ENCODE measurements around the gene RXYLT1.
"Not testable (repeated sequence)": the region's sequence is repeated elsewhere in the genome, so short reads cannot be mapped to it uniquely, and the experiment has no call there.

The RXYLT1 gene

DNA sequence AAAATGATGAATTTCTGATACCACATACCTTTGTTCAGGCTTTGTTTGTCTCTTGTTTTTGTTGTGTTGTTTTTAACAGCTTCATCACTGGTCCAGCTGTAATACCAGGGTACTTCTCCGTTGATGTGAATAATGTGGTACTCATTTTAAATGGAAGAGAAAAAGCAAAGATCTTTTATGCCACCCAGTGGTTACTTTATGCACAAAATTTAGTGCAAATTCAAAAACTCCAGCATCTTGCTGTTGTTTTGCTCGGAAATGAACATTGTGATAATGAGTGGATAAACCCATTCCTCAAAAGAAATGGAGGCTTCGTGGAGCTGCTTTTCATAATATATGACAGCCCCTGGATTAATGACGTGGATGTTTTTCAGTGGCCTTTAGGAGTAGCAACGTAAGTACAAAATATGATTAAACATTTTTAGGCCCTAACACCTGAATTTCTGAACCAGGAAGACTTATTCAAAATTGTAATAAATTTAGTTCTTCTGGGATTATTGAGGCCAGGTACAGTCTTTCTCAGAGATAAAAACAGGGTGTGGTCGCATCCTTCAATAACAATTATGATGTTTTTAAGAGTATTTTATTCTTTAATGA lies 22.4 kb downstream of the RXYLT1 start:
- no peak for DNase-seq (ENCODE audit: low read depth in 2 of 2)

DNA sequence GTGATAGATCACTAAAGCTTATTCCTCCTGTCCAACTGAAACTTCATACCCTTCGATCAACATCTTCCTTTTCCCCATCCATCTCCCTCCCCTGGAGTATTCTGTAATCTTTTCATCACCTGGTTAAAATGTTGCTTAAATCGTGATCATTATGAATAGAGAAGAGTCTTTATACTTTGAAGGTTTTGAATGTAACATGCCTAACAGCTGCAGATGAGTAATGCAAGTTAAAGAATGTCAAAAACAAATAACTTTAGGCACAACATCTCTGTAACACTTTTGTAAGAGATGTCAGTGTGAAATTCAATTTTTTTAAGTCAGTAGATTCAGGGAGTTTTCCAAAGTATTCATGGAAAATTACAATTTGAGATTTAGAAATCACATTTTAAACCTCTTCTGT lies 25.0 kb downstream of the RXYLT1 start:
- no peak for DNase-seq (ENCODE audit: low read depth in 2 of 2)

DNA sequence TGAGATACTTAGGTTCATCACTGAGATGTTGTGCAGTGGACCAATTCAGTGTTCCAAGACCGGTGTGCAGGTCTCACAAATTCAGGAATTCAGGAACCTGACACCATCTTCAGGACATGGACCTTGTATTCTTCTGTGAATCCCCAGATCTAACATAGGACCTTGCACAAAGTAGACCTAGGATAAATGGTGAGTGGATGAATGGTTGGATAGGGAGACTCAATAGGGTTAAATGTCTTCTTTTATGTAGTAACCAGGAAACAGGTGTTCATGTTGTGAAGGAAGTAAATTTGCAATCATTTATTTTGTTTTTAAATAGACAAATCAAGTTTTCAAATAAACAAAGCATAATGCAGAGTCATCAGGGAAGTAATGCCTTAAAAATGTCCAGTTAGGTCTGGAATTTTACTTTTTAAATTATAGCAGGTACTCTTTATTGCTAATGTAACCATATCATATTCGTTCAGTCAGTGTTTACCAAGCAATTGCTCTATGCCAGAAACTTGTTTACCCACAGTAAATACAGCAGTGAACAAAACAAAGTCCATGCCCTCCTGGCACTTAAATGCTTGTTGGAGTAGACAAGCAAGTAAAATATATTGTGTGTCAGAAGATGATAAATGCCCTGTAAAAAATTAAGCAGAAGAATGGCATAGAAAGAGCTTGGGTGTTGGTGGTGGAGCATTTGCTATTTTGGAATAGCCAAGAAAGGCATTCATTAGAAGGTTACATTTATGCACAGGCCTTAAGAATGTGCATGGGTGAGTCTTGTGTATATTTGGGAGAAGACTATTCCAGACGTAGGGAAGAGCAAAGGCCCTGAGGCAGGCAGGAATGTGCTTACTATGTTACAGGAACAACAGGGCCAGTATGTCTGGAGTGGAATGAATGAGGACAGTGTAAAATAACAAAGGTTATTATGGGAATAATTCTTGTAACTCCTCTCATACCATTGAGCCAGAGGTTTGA lies 26.3 kb downstream of the RXYLT1 start:
- DNase-seq (ENCODE audit: low read depth in 2 of 2), result no peak

DNA sequence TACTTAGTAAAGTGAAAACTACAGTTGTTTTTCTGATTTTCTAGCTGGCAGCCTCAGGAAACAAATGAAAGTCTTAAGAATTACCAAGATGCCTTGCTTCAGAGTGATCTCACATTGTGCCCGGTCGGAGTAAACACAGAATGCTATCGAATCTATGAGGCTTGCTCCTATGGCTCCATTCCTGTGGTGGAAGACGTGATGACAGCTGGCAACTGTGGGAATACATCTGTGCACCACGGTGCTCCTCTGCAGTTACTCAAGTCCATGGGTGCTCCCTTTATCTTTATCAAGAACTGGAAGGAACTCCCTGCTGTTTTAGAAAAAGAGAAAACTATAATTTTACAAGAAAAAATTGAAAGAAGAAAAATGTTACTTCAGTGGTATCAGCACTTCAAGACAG lies 28.9 kb downstream of the RXYLT1 start:
- no peak for DNase-seq (ENCODE audit: low read depth in 2 of 2)

DNA sequence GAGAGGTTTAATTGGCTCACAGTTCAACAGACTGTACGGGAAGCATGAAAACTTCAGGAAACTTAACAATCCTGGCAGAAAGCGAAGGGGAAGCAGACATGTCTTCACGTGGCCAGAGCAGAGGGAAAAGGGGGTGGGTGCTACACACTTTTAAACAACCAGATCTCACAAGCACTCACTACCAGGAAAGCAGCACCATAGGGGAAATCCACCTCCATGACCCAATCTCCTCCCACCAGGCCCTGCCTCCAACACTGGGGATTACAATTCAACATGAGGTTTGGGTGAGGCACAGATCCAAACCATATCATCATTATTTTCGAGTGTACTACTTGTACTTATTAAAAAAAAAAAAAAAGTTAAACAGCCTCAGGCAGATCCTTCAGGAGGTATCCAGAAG lies 29.9 kb downstream of the RXYLT1 start:
- DNase-seq (ENCODE audit: low read depth in 2 of 2), result no peak

DNA sequence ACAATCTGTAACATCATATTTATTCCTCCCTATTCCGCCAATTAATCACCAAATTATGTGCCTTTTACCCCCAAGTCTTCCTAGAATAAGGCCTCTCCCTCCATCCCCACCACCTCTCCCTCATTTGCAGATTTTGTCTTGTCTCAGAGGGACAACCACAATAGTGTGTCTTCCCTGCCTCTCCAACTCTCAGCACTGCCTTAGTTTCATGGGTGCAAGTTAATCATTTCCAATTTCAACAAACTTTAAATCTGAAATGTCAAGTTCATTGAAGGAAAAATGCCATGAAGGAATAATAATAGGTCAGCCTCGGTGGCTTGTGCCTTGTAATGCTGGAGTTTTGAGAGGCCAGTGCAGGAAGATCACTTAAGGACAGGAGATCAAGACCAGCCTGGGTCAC lies 31.6 kb downstream of the RXYLT1 start:
- no peak for DNase-seq (ENCODE audit: low read depth in 2 of 2)

- DNase-seq (ENCODE audit: low read depth in 2 of 2), result no peak
These were observed 32.0 kb downstream of the RXYLT1 start for GRCh38 chr12:63811755-63812154.

DNA sequence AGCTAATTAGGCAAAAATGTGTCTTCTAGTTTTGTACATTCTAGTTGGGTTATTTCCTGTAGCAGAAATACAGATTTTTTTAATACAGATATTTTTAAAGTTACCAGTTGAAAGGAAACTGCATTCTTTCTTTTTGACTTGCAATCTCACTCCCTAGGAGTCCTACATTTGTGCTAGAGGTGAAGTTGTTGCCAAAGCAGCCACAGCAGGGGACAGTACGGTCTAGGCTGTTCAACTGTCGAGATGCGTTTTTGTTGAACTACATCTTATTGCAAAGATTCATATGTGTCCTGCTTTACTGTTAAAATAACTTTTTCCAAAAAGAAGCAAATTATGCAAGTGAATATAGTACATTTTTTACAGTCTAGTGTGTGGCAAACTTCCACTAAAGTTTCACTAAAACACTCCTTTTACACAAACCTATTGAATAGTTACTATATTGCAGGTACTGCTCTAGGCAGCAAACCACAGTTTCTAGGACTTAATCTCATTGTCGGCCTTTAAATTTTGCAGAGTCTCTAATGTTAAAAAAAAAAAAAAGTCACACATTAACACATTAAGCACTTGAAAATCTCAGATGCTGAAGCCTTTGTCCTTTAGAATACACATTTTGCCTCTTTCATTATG lies 34.5 kb downstream of the RXYLT1 start:
- DNase-seq (ENCODE audit: low read depth in 2 of 2), result no peak

DNA sequence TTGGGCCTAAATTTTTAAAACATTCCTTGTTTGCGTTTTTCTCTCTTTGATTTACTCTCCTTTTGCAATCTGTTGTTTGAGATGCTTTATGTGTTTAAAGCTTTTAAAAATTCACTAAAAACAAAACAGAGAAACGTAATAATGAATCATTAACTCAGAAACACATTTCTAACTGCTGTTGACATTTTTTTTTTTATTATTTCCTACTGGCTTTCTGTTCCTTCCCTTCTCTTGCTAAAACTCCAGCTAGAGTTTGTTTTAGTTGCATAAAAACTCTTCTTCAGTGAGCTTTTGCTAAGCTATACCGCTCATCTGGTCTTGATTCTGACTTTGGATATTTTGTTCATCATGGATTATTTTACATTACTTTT lies 35.8 kb downstream of the RXYLT1 start:
- DNase-seq (ENCODE audit: low read depth in 2 of 2), result no peak

- DNase-seq (ENCODE audit: low read depth in 2 of 2), result no peak
These were observed 36.3 kb downstream of the RXYLT1 start for GRCh38 chr12:63816031-63816430.

DNA sequence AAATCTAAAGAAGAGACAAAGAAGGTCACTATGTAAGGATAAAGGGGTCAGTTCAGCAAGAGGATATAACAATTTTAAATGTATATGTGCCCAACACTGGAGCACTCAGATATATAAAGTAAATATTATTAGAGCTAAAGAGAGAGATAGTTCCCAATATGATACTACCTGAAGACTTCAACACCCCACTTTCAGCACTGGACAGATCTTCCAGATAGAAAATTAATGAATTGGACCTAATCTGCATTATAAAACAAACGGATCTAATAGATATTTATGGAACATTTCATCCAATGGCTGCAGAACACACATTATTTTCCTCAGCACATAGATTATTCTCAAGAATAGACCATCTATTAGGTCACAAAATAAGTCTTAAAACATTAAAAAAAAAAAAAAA lies 40.7 kb downstream of the RXYLT1 start:
- no peak for DNase-seq (ENCODE audit: low read depth in 2 of 2)

DNA sequence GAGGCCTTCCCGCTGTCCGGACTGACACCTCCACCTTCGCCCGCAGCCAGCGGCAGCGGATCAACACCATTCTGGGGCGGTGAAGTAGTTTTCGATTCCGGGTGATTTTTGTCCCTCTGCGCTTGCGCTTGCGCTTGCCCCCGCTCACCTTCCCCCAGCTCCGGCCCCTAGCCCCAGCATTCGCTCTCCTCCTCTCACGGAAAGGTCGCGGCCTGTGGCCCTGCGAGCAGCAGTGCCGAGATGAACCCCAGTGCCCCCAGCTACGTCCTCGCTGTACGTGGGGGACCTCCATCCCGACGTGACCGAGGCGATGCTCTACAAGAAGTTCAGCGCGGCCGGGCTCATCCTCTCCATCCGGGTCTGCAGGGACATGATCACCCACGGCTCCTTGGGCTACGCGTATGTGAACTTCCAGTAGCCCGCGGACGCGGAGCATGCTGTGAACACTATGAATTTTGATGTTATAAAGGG lies 42.1 kb downstream of the RXYLT1 start:
- no peak for DNase-seq (ENCODE audit: low read depth in 2 of 2)

DNA sequence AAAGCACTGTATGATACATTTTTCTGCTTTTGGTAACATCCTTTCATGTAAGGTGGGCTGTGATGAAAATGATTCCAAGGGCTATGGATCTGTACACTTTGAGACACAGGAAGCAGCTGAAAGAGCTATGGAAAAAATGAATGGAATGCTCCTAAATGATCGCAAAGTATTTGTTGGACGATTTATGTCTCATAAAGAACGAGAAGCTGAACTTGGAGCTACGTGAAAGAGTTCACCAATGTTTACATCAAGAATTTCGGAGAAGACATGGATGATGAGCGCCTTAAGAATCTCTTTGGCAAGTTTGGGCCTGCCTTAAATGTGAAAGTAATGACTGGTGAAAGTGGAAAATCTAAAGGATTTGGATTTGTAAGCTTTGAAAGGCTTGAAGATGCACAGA lies 42.6 kb downstream of the RXYLT1 start:
- no peak for DNase-seq (ENCODE audit: low read depth in 2 of 2)

- no peak for DNase-seq (ENCODE audit: low read depth in 2 of 2)
These were observed 43.3 kb downstream of the RXYLT1 start for GRCh38 chr12:63823040-63823439.

DNA sequence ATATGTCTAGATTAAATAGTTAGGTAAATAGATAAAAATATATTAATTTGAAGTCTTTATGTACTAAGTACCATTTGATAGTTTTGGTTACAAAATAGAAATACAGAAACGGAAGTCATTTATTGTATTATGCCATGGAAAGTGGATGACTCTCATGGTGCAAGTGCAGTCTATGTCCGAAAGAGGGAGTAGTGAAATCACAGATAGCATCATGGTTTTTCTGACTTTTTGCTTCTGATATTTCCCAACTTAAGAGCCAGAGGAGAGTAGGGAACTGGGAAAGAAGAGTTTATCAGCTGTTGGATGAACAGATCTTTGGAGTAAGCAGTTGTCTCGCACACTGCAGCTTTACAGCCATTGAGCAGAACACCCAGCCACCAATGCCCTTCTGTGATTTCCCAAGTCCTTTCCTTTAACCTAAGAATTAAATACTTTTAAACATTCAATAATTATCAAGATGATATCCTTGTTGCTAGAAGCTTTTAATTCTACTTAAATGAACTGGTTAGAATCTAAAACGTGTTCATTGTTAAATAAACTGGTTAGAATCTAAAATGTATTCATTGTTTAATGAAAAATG lies 46.4 kb downstream of the RXYLT1 start:
- DNase-seq (ENCODE audit: low read depth in 2 of 2), result no peak

DNA sequence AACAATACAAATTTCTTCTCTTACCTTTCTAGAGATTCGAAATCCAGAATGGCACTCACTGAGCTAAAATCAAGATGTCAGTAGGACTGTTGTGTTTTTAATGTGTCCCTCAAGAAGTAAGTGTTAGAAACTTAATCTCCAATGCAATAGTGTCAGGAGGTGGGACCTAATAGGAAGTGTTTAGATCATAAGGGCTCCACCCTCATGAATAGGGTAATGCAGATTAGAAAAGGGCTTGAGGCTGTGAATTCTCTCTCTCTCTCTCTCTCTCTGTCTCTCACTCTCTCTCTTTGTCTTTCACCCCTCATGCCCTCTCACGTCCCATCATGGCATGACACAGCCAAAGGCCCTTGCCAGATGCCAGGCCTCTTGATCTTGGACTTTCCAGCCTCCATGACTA lies 49.2 kb downstream of the RXYLT1 start:
- no peak for DNase-seq (ENCODE audit: low read depth in 2 of 2)

DNA sequence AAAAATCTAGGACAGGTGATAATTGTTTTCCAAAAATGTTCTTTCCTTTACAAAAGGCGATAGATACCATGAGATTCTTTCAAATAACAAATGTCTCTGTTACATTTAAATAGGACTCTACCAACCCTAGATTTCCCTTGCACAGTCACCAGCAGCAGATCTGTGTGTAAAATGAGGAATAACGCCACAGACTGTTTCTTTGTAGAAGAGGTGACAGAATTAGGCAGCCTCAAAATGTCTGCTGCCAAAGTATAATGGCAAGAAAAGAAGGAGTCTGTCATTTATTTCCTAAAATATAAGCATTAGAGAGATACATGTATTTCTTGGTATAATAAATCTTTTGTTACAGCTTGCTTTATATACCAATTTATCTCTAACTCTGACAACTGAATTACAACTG lies 56.3 kb downstream of the RXYLT1 start:
- DNase-seq (ENCODE audit: low read depth in 2 of 2), result no peak

GRCh38 chr12:63836936-63837335 lies 57.2 kb downstream of the RXYLT1 start:
- no peak for DNase-seq (ENCODE audit: low read depth in 2 of 2)

DNA sequence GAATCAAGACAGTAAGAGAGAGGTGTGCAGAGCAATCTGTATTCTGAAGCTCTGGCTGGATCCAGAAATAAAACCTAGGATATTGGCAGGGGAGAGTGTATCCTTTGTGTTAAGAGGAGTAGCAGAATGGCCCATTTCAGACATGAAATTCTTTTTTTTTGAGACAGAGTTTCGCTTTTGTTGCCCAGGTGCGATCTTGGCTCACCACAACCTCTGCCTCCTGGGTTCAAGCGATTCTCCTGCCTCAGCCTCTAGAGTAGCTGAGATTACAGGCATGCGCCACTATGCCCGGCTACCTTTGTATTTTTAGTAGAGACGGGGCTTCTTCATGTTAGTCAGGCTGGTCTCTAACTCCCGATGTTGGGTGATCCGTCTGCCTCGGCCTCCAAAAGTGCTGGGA lies 58.7 kb downstream of the RXYLT1 start:
- DNase-seq (ENCODE audit: low read depth in 2 of 2), result no peak

DNA sequence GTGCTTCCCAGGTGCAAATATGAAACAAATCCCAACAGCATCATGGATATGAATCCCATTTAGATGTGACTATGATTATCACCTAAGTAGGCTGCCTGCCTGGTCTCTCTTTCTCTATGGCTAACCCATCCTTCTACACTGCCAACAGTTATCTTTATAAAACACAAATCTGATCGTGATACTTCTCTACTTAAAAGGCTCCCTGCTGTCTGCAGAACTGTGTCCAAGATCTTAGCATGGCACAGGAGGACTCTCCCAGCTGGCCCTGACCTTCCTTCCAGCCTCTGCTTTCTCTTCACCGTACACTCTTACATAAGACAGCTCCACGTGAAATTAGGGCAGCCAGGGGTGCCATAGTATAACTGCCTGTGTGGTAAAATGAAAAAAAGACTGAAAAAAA lies 61.3 kb downstream of the RXYLT1 start:
- no peak for DNase-seq (ENCODE audit: low read depth in 2 of 2)

DNA sequence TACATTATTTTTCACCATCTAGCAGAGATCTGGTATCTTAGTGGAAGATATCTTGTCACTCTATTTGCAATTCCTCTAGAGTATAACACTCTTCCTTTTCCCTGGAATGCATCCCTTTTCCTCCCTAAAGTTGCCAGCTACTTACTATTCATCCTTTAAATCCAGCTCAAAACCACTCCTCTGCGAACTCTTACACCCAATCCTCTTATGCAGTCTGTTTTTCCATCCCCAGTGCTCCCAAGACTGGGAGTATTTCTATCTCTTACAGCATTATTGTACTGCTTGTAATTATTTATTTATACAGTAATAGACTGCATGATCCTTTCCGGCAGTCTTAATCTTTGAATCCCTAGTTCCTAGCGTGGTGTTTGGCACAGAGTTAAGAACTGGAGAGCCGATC lies 61.9 kb downstream of the RXYLT1 start:
- no peak for DNase-seq (ENCODE audit: low read depth in 2 of 2)

GRCh38 chr12:63842750-63843149 lies 63.0 kb downstream of the RXYLT1 start:
- not testable (repeated sequence) for DNase-seq (ENCODE audit: low read depth in 2 of 2)

All from stimulated activated CD4-positive, alpha-beta T cell treated with anti-CD3 and anti-CD28 coated beads, Interleukin-15, amount 100 ng/mL, for 48 hours (primary cell).